H9 (cell line): Measurements from ENCODE around the gene C1RL. TPM values are rescaled to one million over a fixed set of nuclear protein-coding genes. Genes with fewer than 3 reads are reported as not detected.

Experiments used
- DNase-seq: peaks from one replicate; pipeline ENCODE4 v3.0.0-alpha.2; 2017
- H2AFZ ChIP-seq: one replicate; pipeline ENCODE4 v1.6.1; 2013; ENCODE audit warnings: mild to moderate bottlenecking, low read length, control low read depth, moderate library complexity
- H2AK5ac ChIP-seq: 2 replicates; pipeline ENCODE4 v1.6.1; 2013; ENCODE audit warnings: low read length, control low read depth, mixed read lengths; ENCODE audit not compliant: insufficient read length
- H2BK120ac ChIP-seq: one replicate; pipeline ENCODE4 v1.6.1; 2013; ENCODE audit warnings: low read depth, mild to moderate bottlenecking, low read length, control low read depth, inconsistent platforms; ENCODE audit not compliant: poor library complexity, severe bottlenecking
- H2BK12ac ChIP-seq: 2 replicates; pipeline ENCODE4 v1.6.1; 2013; ENCODE audit warnings: low read length, control low read depth, mixed read lengths, low read depth; ENCODE audit not compliant: insufficient read length
- H2BK15ac ChIP-seq: 2 replicates; pipeline ENCODE4 v1.6.1; 2013; ENCODE audit warnings: low read depth, low read length, control low read depth
- H2BK20ac ChIP-seq: one replicate; pipeline ENCODE4 v1.6.1; 2013; ENCODE audit warnings: low read depth, mild to moderate bottlenecking, low read length, control low read depth, inconsistent platforms; ENCODE audit not compliant: poor library complexity, severe bottlenecking
- H2BK5ac ChIP-seq: 2 replicates; pipeline ENCODE4 v1.6.1; 2013; ENCODE audit warnings: low read length, control low read depth, mixed read lengths; ENCODE audit not compliant: insufficient read length
- H3K14ac ChIP-seq: 2 replicates; pipeline ENCODE4 v1.6.1; 2013; ENCODE audit warnings: low read length, control low read depth; ENCODE audit not compliant: insufficient read depth
- H3K18ac ChIP-seq: 2 replicates; pipeline ENCODE4 v1.6.1; 2013; ENCODE audit warnings: low read depth, mild to moderate bottlenecking, mixed read lengths, low read length, control low read depth; ENCODE audit not compliant: insufficient read length
- H3K23ac ChIP-seq: 2 replicates; pipeline ENCODE4 v1.6.1; 2013; ENCODE audit warnings: low read length, control low read depth, mixed read lengths, low read depth; ENCODE audit not compliant: insufficient read length
- H3K23me2 ChIP-seq: 2 replicates; pipeline ENCODE4 v1.6.1; 2013; ENCODE audit warnings: low read depth, mild to moderate bottlenecking, mixed read lengths, low read length, control low read depth; ENCODE audit not compliant: insufficient read length, poor library complexity, severe bottlenecking
- H3K27ac ChIP-seq: 2 replicates; pipeline ENCODE4 v1.5.1; 2013; ENCODE audit warnings: low read length, control low read depth, mixed read lengths, low read depth; ENCODE audit not compliant: insufficient read length
- H3K27me3 ChIP-seq: 2 replicates; pipeline ENCODE4 v1.6.1; 2013; ENCODE audit warnings: low read length, control low read depth, inconsistent platforms; ENCODE audit not compliant: insufficient read depth
- H3K4ac ChIP-seq: 2 replicates; pipeline ENCODE4 v1.6.1; 2013; ENCODE audit warnings: low read depth, mild to moderate bottlenecking, control low read depth, inconsistent platforms, low read length, moderate library complexity
- H3K4me1 ChIP-seq: 2 replicates; pipeline ENCODE4 v1.6.1; 2013; ENCODE audit warnings: low read length, control low read depth, inconsistent platforms; ENCODE audit not compliant: insufficient read depth
- H3K4me2 ChIP-seq: 2 replicates; pipeline ENCODE4 v1.6.1; 2013; ENCODE audit warnings: low read length, control low read depth, mixed read lengths; ENCODE audit not compliant: insufficient read length, insufficient read depth
- H3K56ac ChIP-seq: 2 replicates; pipeline ENCODE4 v1.6.1; 2013; ENCODE audit warnings: low read depth, mild to moderate bottlenecking, mixed read lengths, low read length, control low read depth; ENCODE audit not compliant: insufficient read length
- H3K79me1 ChIP-seq: 2 replicates; pipeline ENCODE4 v1.6.1; 2013; ENCODE audit warnings: low read depth, mild to moderate bottlenecking, moderate library complexity, low read length, control low read depth, inconsistent platforms; ENCODE audit not compliant: insufficient read depth, poor library complexity, severe bottlenecking
- H3K79me2 ChIP-seq: 2 replicates; pipeline ENCODE4 v1.6.1; 2013; ENCODE audit warnings: low read length, control low read depth, inconsistent platforms; ENCODE audit not compliant: insufficient read depth
- H3K9ac ChIP-seq: 2 replicates; pipeline ENCODE4 v1.6.1; 2013; ENCODE audit warnings: low read length, control low read depth, mixed read lengths; ENCODE audit not compliant: insufficient read length; ENCODE audit errors: extremely low read depth
- H3K9me3 ChIP-seq: one replicate; pipeline ENCODE4 v1.6.1; 2013; ENCODE audit warnings: low read depth, low read length, inconsistent platforms; ENCODE audit not compliant: control insufficient read depth
- H3T11ph ChIP-seq: one replicate; pipeline ENCODE4 v1.6.1; 2013; ENCODE audit warnings: mild to moderate bottlenecking, low read length, control low read depth, inconsistent platforms
- H4K20me1 ChIP-seq: one replicate; pipeline ENCODE4 v1.6.1; 2013; ENCODE audit not compliant: control insufficient read depth, insufficient read length, insufficient read depth
- H4K5ac ChIP-seq: 2 replicates; pipeline ENCODE4 v1.6.1; 2013; ENCODE audit warnings: low read depth, mild to moderate bottlenecking, mixed read lengths, low read length, control low read depth; ENCODE audit not compliant: insufficient read length
- H4K8ac ChIP-seq: replicated peaks from 2 replicates; pipeline ENCODE4 v1.6.1; 2013; ENCODE audit warnings: low read length, control low read depth, mixed read lengths, low read depth; ENCODE audit not compliant: insufficient read length
- H4K91ac ChIP-seq: 2 replicates; pipeline ENCODE4 v1.6.1; 2013; ENCODE audit warnings: low read depth, mild to moderate bottlenecking, moderate library complexity, mixed read lengths, low read length, control low read depth; ENCODE audit not compliant: insufficient read length
- H3K27ac Mint-ChIP-seq, 3 experiments: 2 replicates in 2 of 3; 3 replicates in 1 of 3; pipeline ENCODE4 v1.8.0; 2020 to 2021; ENCODE audit warnings: mixed read lengths in 3 of 3, mild to moderate bottlenecking in 1 of 3, moderate library complexity in 1 of 3
- H3K27me3 Mint-ChIP-seq: 2 replicates; pipeline ENCODE4 v1.8.0; 2021; ENCODE audit warnings: low read depth, mild to moderate bottlenecking, moderate library complexity, mixed read lengths
- H3K36me3 Mint-ChIP-seq, 3 experiments: 2 replicates in 2 of 3; 3 replicates in 1 of 3; pipeline ENCODE4 v1.8.0; 2020 to 2021; ENCODE audit warnings: low read depth in 3 of 3, mixed read lengths in 3 of 3; ENCODE audit not compliant: insufficient read depth in 1 of 3
- H3K4me1 Mint-ChIP-seq, 2 experiments: 2 replicates each; pipeline ENCODE4 v1.8.0; 2020; ENCODE audit warnings: mixed read lengths in 2 of 2
- H3K4me3 Mint-ChIP-seq, 2 experiments: 2 replicates in 1 of 2; 3 replicates in 1 of 2; pipeline ENCODE4 v1.8.0; 2020 to 2021; ENCODE audit warnings: mild to moderate bottlenecking in 2 of 2, mixed read lengths in 2 of 2, moderate library complexity in 1 of 2
- H3K9me3 Mint-ChIP-seq, 2 experiments: 2 replicates in 1 of 2; 3 replicates in 1 of 2; pipeline ENCODE4 v1.8.0; 2020; ENCODE audit warnings: mild to moderate bottlenecking in 2 of 2, mixed read lengths in 2 of 2, moderate library complexity in 1 of 2
- CTCF ChIP-seq: fragments of 200-600 bp; sonication (generic); conservative IDR thresholded peaks from 3 replicates; pipeline ENCODE4 v1.8.0; 2021; ENCODE audit warnings: antibody characterized with exemption, mild to moderate bottlenecking
- WGBS: extraction: QIAGEN DNeasy Blood & Tissue Kit; methylation state at CpG from one replicate; pipeline ENCODE4 v1.1.7; 2013; ENCODE audit warnings: missing lambda C conversion rate, low lambda C conversion rate, mixed read lengths; ENCODE audit not compliant: insufficient read length; ENCODE audit errors: extremely low coverage; 5-methylcytosine and 5-hydroxymethylcytosine counted together
- total RNA-seq: library from RNA; stranded (reverse); gene quantifications from 2 replicates; pipeline ENCODE4 v1.2.1, GENCODE V29; 2021

The C1RL gene
- total RNA-seq, 1 experiment from 2014 or later = 15.1 TPM

GRCh38 chr12:7061596-7061995, 47.4 kb downstream of the C1RL start:
- Histone ChIP-seq H3K9ac (no peak overlapping the region), H2BK120ac (no peak overlapping the region), H3K4me2 (no peak overlapping the region), H3K79me1 (no peaks in the 10 kb centered on the region), H3K79me2 (no peaks in the 10 kb centered on the region), H3K27me3 (no peaks in the 10 kb centered on the region), H4K91ac (no peak overlapping the region), H3K56ac (no peak overlapping the region), H2BK15ac (no peak overlapping the region), H4K8ac (no peak overlapping the region), H3K23ac (no peak overlapping the region), H2BK20ac (no peak overlapping the region), H4K20me1 (no peaks in the 10 kb centered on the region), H3K23me2 (no peaks in the 10 kb centered on the region), H3K9me3 (no peaks in the 10 kb centered on the region), H3K27ac (no peak overlapping the region), H2AFZ (no peak overlapping the region), H3K14ac (no peak overlapping the region), H4K5ac (no peak overlapping the region), H2BK5ac (no peak overlapping the region), H3T11ph (no peak overlapping the region), H3K18ac (no peak overlapping the region), H3K4ac (no peak overlapping the region), H3K4me1 (no peaks in the 10 kb centered on the region; the same call in 1 of the 2 replicates), H2AK5ac (no peak overlapping the region), H2BK12ac (no peak overlapping the region)
- Mint-ChIP-seq H3K27ac (no peak overlapping the region), H3K27me3 (peaks cover 4% of the 10 kb centered on the region), H3K9me3 (no peaks in the 10 kb centered on the region; a peak in 1 of 5 replicates), H3K36me3 (no peaks in the 10 kb centered on the region), H3K4me3 (no peak overlapping the region), H3K4me1 (peaks cover 14 to 16% of the 10 kb centered on the region in 2 experiments)
- DNase-seq = no peak
- no peak for TF ChIP-seq CTCF
- no CpG with 5 or more reads among the region's 7 CpGs for WGBS
